Epidermal melanocyte (primary cell): ENCODE data around the gene LBHD2.

ENCODE experiments used
- DNase-seq: peaks from one replicate; pipeline ENCODE4 v3.0.0; 2011; ENCODE audit warnings: low spot score; ENCODE audit not compliant: insufficient read length

Gene LBHD2

DNA sequence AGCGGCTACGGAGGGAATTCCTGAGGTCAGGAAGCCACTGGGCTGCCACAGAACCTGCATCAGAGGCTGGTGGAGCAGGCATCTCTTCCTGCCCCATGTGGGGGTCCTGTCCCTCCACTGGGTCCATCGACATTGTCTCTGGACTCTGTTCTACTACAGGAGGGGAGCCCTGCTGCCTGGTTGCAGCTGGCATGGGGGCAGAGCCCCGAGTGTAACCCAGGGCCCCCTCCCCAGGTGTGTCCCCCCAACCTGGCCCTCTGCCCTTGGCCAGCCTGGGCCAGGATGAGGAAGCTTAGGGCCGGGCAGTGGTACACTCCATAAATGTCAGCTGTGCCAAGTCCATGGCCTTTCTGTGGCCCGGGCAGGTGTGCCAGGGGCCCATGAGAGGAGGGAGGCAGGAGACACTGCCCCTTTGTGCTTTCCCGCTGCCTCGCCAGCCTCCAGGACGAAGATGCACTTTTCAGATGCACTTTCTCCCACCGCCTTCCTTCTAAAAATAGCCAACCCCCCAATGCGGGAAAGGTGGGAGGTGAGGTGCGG, 6.5 kb downstream of the LBHD2 start:
- no peak for DNase-seq

DNA sequence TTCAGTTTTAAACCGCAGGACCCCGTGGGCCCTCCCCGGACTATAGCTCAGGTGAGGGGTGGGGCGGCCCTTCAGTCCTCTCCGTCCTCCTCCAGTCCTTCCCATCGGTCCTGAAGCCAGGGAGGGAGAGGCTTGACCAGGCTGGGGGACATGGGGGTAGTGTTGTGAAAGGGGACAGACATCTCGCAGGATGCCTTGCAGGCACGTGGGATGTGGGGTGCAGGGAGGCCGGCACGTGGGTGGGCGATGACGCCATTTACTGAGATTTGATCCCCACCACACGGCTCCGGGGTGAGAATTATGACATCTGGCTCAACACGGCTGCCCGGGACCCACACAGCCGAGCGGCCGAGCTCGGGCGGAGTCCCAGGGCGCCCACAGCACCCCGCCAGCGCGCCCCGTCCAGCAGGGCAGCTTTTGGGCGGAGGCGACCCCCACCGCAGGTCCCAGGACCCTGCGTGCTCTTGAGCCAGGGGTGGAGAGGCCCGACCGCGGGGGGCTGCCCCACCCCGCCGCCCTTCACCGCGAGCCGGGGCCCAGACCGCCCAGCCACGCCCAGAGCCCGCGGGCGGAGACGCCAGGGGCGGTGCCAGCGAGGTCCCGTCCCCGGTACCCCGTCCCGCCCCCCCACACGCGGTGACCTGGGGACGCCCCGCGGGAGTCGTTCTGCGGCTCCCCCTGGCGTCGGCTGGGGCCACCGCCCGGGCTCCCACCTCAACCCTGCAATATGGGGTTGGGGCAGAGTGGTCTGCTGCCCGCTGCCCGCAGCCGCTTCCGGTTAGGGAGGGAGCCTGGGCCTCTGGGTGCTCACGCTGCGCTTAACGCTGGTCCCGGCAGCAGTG, 7.3 kb downstream of the LBHD2 start:
- DNase-seq = peak; percentile 56

DNA sequence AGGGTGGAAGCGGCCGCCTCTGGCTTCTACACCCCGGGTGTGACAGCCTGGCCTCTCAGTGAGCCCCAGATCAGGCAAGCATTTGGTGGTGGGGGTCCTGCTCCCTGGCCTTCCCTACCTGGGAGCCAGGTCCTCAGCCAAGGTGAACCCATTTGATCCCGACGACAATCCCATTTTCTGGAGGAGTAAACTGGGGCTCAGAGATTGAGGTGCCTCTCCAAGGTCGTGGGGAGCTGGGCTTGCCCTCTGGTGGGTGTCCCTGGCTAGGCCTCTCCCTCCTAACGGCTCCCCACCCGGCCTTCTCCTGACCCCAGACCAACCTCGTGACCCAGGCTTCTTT, 7.8 kb downstream of the LBHD2 start:
- no peak for DNase-seq

DNA sequence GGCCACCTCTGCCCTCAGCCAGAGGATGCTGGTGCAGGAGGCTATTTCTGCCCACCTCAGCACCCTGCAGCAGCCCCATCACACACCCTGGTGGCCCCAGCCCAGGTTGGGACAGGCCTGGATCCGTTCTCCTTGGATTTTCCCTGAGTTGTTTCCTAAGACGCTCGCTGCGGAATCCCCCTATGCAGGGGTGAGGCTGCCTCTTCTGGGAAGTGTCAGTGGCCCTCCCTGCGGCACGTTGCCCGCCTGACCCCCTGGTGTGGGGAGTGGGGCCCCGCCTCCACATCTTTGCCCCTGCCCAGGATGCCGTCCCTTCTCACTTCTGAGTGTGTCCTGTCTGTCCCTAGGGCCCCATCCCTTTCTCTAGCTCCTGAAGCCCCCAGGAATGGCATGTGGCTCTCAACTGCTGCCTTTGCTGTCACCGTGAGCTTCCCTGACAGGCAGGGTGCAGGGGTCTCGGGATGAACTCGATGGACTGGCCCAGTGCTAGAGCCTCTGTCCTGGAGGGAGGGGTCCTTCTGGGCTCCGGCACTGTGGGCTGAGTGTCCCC, 9.9 kb downstream of the LBHD2 start:
- no peak for DNase-seq

DNA sequence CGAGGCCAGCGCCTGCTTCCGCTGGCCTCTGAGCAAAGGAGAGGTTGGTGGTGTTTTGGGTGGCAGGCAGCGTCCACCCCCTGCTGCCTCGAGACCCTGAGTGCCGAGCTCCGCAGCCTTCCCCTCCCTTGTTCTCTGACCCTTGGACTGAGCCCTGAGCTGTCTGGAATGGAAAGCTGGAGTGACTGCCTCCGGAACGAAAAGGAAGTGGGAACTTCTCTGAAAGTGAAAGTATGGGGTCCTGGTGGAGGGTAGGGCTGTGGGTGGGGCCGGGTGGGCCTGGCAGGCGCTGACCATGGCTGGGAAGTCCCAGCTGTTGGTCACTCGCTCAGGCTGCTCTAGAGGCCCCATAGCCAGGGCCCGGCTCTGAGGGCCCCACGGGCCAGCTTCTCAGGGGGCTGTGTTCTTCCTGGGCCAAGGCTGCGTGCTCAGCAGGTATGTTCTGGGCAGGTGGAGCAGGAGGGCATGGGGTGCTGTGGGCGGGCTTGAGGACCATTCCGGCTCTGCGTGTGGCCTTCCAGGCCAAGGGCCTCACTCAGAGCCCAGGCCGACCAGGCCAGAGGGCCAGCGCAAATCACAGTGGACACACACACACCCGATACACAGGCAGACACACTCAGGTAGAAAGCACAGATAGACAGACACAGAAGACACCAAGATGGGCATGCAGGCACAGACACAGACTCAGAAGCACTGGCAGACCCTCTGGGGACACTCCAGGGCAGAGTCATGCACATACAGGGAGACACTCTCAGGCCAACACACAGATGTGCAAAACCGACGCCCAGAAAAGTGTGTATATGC, 10.6 kb downstream of the LBHD2 start, which contains the start of gene EXOC3L4:
EXOC3L4 (plus strand) TSS at position 320 of the 804 bp plus-strand sequence. CDS start 5,495 bp downstream, outside the sequence.
- no peak for DNase-seq

DNA sequence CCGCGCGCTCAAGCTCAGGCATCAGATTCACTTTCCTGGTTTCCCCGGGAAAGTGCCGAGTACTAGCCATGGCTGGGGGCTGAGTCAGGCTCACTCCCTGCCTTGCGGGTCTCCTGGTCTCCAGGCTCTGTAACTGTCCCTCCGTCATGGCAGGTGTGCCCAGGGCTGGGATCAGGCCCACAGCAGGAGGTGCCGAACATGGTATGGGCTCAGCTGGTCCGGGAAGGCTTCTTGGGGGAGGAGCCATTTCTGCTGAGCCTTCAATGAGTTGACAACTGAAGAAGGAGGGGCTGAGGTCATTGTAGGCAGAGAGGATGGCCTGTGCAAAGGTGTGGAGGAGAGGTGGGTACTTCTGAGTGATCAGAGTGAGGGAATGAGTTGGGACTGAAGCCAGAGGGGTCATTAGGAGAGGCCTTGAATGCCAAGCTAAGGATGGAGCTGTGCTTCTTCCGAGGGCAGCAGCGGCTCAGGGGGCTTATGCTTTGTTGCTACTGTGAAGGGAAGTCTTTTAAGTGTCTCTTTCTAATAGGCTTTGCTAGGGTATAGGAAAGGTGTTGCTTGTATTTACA, 11.3 kb downstream of the LBHD2 start:
- DNase-seq = no peak

DNA sequence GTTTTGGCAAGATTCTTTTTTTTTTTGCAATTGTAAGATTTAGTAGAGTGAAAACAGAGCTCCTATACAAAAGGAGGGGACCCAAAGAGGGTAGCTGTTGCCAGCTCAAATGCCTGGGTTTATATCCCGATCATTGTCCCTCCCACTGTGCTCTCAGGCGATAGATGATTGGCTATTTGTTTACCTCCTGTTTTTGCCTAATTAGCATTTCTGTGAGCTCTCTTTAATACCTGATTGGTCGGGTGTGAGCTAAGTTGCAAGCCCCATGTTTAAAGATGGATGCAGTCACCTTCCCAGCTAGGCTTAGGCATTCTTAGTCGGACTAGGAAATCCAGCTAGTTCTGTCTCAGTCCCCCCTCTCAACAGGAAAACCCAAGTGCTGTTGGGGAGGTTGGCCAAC, 12.4 kb downstream of the LBHD2 start:
- DNase-seq = no peak

DNA sequence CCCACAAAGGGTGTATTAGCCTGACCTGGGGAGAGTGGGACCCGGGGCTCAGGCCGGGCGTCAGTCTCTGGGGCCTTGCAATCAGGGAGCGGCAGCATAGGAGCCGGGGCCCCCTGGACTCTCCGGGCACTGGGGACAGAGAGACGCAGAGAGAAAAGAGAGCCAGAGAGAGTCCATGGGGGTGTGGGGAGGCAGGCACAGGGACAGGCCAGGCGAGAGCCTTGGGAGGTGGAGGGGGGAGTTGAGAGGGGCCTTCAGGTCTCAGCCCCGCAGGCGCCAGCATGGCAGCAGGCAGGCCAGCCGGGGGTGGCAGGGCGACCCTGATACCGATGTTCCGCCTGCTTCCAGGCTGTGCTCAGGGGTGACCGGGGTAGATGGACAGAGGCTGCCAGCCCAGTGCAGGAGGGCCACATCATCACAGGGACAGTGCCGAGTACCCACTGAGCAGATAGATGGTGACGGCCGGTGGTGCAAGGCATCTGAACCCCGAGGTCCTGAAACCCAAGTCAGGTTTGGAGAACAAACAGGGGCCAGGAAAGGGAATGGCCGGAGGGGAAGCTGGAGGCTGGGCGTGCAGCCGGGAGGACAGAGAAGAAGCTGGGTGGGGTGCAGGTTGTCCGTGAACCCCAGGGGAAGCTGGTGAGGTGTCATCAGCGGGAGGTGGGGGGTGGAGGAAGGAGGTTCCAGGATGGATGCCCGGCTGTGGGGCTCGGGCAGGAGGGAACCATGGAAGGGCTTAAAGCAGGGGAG, 13.4 kb downstream of the LBHD2 start:
- DNase-seq = no peak

DNA sequence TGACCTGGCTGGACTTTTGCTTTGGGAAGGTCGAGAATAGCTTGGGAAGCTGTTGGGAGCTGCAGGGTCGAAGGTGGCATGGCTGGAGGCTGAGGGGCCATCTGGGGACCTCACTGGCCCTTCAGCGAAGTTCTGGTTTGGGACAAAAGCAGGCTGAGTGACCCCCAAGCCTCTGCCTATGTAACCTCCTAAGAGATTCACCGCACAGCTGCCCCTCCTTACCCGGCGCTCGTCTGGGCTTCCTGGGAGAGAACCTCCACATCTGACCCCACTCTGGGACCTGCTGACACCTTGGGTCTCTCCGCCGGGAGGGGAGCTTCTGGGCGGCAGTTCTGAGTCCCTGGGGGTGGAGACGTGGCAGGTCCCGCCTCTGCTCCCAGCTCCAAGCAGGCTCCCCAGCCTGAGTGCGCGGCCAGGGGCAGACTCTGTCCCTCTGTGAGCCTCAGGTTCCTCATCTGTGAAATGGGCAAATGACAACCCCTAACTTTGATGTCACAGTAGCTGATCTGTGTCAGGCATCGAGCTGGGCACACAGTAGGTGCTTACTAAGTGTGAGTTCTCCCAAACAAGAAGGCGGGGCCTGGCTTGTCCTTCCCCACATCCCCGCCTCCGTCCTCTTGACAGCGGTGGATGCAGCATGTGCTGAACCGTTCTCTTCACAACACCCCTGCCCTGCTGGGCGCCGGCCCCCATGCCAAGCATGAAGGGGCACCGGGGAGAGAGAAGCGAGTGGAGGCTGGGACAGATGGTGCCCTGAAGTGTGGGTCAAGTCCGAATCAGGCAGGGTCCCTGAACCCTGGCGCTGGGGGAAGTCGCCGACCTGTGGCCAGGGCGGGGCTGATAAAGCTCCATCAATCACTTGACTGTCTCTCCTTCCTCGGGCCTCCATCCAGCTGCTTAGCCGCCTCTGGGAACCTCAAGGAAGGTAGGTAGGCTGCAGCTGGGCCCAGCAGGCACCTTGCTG, 14.3 kb downstream of the LBHD2 start:
- no peak for DNase-seq

DNA sequence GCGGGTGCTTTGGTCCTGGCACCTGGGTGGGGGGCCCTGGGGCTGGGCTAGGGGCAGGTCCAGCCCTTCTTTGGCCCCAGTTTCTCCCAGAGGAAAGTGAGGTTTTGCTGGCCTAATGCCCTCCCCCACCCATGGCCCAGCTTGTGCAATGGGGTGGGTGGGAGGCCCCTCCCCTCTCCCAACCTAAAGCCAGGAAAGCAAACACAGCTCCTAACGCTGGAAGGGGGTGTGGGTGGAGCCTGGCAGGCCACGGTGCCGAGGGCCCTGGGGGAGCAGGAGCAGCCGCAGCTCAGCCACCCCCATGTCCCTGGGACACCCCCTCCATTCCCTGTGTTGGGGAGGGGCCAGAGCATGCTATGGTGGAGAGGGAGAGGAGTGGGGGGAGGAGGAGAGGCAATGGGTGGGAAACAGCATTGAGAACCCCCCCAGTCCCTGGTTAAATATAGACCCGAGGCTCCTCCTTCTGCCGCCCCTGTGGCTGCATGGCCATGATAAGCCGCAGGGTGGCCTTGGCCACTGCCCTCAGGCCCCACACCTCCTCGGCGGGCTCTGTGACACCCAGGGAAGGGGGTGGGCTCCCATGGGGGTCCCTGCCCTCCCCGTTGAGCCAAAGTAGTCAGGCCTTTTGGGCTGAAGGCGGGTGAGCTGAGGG, 15.2 kb downstream of the LBHD2 start:
- DNase-seq = no peak

DNA sequence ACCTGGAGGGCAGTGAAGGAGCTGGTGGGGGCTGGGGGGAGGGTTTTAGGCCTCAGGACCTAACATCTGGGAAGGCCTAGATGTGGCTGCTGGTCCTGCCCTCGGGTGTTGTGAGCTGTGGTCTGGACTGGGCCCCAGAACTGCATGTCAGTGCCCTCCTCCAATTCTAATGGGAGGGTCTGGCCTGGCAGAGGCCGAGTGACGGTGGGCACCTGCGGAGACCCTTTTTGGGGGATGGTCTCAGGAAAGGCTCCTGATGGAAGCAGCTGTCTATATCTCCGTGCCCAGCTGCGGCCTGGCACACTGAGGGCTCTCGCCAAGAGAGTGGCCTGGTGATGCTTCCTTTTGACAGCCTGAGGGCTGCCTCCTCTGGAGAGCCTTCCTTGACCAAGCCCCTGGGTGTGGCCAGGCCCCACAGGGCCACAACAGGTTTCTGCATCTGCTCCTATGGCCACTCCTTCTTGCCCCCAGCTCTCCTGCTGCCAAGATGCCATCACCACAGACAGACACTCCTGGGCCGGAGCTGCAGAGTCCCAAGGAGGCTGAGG, 15.8 kb downstream of the LBHD2 start:
- DNase-seq = no peak

DNA sequence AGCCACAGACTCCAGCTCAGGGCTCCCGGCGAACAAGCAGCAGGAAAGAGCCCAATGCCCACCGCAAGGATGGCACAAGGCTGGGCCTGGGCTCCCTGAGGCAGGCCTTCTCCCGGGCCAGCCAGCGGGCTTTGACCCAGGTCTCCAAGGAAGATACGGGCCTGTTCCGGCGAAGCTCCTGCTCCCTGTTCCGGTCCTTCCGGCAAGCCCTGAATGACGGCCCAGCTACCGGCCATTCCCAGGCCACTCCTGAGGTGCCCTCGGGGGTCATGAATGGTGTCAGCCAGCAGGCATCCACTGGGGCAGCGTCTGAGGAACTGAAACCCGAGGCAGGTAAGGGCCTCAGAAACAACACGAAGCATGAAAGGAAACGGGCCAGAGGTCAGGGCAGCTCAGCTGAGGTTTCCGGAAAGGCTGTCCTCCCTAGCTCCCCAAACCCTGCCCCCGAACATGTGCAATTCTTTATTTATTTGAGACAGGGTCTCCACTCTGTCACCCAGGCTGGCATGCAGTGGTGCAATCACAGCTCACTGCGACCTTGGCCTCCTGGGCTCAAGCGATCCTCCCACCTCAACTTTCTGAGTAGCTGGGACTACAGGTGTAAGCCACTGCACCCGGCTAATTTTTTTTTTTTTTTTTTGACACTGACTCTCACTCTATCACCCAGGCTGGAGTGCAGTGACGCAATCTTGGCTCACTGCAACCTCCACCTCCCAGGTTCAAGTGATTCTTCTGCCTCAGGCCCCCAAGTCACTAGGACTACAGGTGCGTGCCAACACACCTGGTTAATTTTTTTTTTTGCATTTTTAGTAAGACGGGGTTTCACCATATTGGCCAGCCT, 16.5 kb downstream of the LBHD2 start:
- no peak for DNase-seq

DNA sequence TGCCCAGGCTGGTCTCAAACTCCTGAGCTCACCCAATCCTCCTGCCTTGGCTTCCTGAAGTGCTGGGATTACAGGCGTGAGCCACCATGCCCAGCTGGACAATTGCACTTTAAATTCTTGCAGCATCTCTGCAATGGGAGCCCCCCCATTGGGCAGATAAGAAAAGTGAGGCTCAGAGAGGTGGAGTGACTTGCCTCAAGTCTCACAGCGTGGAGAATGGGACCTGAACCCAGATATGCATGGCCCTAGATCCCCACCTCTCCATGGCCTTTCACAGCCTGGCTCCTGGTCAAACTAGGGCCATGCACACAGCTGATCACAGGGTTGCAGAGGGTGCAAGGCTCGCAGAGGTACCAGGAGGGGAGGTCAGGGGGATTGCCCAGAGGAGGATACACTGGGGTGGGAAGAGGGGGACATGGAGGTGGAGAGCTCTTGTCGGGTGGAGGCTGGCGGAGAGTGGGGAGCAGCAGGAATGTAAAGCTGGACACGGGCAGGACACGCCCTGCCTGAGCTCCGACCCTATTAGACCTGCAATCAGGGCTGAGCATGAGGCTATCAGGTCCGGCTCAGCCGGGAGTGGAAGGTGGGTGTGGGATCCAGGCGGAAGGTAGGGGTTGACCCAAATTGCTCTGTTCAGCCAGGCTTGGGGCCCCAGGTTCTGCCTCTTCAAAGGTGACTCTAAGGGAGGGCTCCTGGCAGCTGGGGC, 17.4 kb downstream of the LBHD2 start:
- no peak for DNase-seq

DNA sequence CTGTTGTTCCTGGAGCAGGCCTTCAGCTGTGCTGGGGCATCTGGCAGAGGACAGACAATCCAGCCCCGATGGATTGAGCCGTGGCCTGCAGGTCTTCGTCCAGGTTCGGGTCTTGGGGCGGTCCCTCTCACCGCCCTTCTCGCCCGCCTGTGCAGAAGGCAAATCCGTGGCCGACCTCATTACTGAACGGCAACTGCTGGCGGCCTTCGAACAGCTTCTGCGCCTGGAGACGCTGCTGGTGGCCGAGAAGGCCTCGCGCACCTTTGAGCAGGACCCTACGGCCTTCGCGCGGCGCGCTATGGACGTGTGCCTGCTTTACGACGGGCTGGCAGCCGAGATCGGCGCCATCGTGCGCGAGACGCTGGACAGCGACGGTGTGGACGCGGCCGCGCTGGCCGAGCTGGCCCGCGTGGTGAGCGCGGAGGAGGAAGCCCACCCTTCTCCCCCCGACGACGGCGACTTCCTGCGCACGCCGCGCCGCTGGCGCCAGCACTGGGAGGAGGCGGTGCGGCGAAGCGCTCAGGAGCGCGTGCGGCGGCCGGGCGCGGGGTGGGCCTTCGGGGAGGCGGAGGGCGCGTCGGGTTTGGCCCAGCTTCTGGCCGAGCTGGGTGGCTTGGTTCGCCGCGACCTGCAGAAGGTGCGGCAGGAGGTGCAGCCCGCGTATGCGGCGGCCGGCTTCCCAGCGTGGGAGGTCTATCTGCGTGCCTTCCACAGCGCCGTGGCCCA, 18.1 kb downstream of the LBHD2 start:
- no peak for DNase-seq

DNA sequence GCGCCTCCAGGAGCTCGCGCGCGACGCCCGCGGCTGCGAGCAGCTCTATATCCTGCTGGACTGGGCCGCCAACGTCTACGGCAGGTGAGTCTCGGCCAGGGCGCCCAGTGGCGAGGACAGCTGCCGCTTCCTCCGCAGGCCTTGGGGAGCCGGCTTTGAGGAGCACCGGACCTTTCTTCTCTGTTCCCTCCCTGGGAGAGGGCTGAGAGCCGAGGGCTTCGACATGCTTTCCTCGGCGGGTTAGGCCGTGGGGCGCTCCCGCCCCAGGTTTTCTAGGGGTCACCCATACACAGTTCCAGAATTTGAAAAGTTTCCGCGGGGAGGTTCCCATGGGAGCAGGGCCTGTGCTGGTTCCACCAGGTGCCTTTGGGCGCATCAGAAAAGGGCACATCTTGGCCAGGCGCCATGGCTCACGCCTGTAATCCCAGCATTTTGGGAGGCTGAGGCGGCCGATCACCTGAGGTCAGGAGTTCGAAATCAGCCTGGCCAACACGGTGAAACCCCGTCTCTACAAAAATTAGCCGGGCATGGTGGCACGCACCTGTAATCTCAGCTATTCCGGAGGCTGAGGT, 18.8 kb downstream of the LBHD2 start:
- DNase-seq = no peak
